Ovary (tissue), 3 donors: Measurements from ENCODE around the gene CCS.

Source experiments
- EP300 ChIP-seq: sonication (generic); formaldehyde crosslinking; IDR thresholded peaks from one replicate; pipeline ENCODE4 v1.6.1; 2017; ENCODE audit warnings: antibody characterized with exemption
- TF ChIP-seq, protein P1 (sequence below), 3 donors: fragments of 450-650 bp in 2 of 3; fragments of 200-600 bp in 1 of 3; IDR thresholded peaks; one replicate each; pipeline versions ENCODE4 v1.5.1 to v1.8.0; 2016 to 2022; ENCODE audit warnings: antibody characterized with exemption in 3 of 3, mild to moderate bottlenecking in 1 of 3
- donor health status: DM: no; HTN: no; CAD: no.

DNA sequence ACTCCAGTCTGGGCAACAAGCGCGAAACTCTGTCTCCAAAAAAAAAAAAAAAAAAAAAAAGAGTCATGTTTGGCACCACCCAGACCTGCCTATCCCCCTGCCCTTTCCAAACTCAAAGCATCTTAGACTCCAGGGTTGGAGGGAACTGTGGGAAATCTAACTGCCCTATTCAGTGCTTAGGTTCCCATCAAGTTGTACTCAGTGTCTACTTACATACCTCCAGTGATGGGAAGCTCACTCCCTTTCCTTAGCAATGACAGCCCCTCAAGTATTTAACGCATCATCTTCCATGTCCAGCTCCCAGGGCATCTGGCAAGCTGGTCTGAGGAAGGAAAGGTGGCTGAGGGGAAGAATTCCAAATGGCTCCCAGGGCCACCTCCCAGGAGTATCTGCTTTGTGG lies 43.3 kb upstream of the CCS start:
- no peak for TF ChIP-seq EP300
- TF ChIP-seq, protein P1, sequence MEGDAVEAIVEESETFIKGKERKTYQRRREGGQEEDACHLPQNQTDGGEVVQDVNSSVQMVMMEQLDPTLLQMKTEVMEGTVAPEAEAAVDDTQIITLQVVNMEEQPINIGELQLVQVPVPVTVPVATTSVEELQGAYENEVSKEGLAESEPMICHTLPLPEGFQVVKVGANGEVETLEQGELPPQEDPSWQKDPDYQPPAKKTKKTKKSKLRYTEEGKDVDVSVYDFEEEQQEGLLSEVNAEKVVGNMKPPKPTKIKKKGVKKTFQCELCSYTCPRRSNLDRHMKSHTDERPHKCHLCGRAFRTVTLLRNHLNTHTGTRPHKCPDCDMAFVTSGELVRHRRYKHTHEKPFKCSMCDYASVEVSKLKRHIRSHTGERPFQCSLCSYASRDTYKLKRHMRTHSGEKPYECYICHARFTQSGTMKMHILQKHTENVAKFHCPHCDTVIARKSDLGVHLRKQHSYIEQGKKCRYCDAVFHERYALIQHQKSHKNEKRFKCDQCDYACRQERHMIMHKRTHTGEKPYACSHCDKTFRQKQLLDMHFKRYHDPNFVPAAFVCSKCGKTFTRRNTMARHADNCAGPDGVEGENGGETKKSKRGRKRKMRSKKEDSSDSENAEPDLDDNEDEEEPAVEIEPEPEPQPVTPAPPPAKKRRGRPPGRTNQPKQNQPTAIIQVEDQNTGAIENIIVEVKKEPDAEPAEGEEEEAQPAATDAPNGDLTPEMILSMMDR (IDR thresholded peaks at IDR 0.05): no peak
